HepG2 (cell line): Measurements from ENCODE around the gene TMEM53. TPM values are rescaled to one million over a fixed set of nuclear protein-coding genes. Genes with fewer than 3 reads are reported as not detected.

Source experiments
- AGO2 ChIP-seq: fragments of 200-400 bp; formaldehyde crosslinking; optimal IDR thresholded peaks from 2 replicates; pipeline ENCODE3; 2017; ENCODE audit warnings: mild to moderate bottlenecking, low read depth, low read length, moderate library complexity
- ATF7-NPFF ChIP-seq: sonication (generic); formaldehyde crosslinking; IDR thresholded peaks from 2 replicates; pipeline ENCODE4 v1.8.1; 2023; ENCODE audit warnings: mild to moderate bottlenecking, low read depth, missing genetic modification reagents, moderate library complexity
- ISL2 ChIP-seq: sonication (generic); formaldehyde crosslinking; IDR thresholded peaks from 2 replicates; pipeline ENCODE4 v1.5.0; 2020; ENCODE audit warnings: missing genetic modification reagents
- KDM3A ChIP-seq: IDR thresholded peaks from 2 replicates; pipeline ENCODE4 v1.6.1; 2018; ENCODE audit warnings: low read depth, missing compliant biosample characterization
- NCOA5 ChIP-seq: sonication (generic); formaldehyde crosslinking; IDR thresholded peaks from 2 replicates; pipeline ENCODE4 v1.4.0; 2020; ENCODE audit warnings: missing genetic modification reagents
- POLR2AphosphoS2 ChIP-seq: IDR thresholded peaks from 2 replicates; pipeline ENCODE4 v1.6.1; 2011; ENCODE audit warnings: low read depth, low read length, improper control_type of control experiment
- PPARG ChIP-seq: conservative IDR thresholded peaks from 2 replicates; pipeline ENCODE4 v1.6.1; 2016; ENCODE audit warnings: missing biosample characterization, missing genetic modification reagents
- RARA ChIP-seq: IDR thresholded peaks from 2 replicates; pipeline ENCODE4 v1.6.1; 2016; ENCODE audit warnings: missing genetic modification reagents, missing compliant biosample characterization
- RFXANK ChIP-seq: IDR thresholded peaks from 2 replicates; pipeline ENCODE4 v1.6.1; 2016
- TFDP1 ChIP-seq: IDR thresholded peaks from 2 replicates; pipeline ENCODE4 v1.6.1; 2016; ENCODE audit warnings: missing compliant biosample characterization, missing genetic modification reagents, borderline replicate concordance
- XRCC5 ChIP-seq: fragments of 200-400 bp; formaldehyde crosslinking; optimal IDR thresholded peaks from 2 replicates; pipeline ENCODE3; 2017; ENCODE audit warnings: mild to moderate bottlenecking, low read length
- ZBTB25 ChIP-seq: IDR thresholded peaks from 2 replicates; pipeline ENCODE4 v1.6.1; 2018; ENCODE audit warnings: missing genetic modification reagents
- ZBTB3 ChIP-seq: sonication (generic); formaldehyde crosslinking; IDR thresholded peaks from 2 replicates; pipeline ENCODE4 v1.4.0; 2020; ENCODE audit warnings: low read depth, mild to moderate bottlenecking, moderate library complexity, missing genetic modification reagents, borderline replicate concordance
- ZBTB8A ChIP-seq: sonication (generic); formaldehyde crosslinking; IDR thresholded peaks from 2 replicates; pipeline ENCODE4 v1.4.0; 2020; ENCODE audit warnings: mild to moderate bottlenecking, low read depth, missing genetic modification reagents, borderline replicate concordance
- ZNF354B ChIP-seq: sonication (generic); formaldehyde crosslinking; IDR thresholded peaks from 2 replicates; pipeline ENCODE4 v1.8.0; 2022; ENCODE audit warnings: mild to moderate bottlenecking, missing genetic modification reagents
- ZNF710 ChIP-seq: sonication (generic); formaldehyde crosslinking; IDR thresholded peaks from 2 replicates; pipeline ENCODE4 v1.5.0; 2020; ENCODE audit warnings: mild to moderate bottlenecking, missing genetic modification reagents, borderline replicate concordance
- ZNF746 ChIP-seq: sonication (generic); formaldehyde crosslinking; IDR thresholded peaks from 2 replicates; pipeline ENCODE4 v1.8.0; 2022; ENCODE audit warnings: mild to moderate bottlenecking, missing genetic modification reagents
- ZNF839 ChIP-seq: sonication (generic); formaldehyde crosslinking; IDR thresholded peaks from 2 replicates; pipeline ENCODE4 v1.4.0; 2020; ENCODE audit warnings: missing genetic modification reagents, mild to moderate bottlenecking, borderline replicate concordance
- ZSCAN29 ChIP-seq: sonication (generic); formaldehyde crosslinking; conservative IDR thresholded peaks from 2 replicates; pipeline ENCODE4 v1.4.0; 2020; ENCODE audit warnings: mild to moderate bottlenecking, missing genetic modification reagents
- polyA plus RNA-seq, 8 experiments: library from polyadenylated mRNA; depleted of rRNA in 3 of 8; stranded (reverse) in 7 of 8; unstranded in 1 of 8; fragments of >200 nt; fragmentation: Illumina TruSeq in 4 of 8; extraction: Trizol in 4 of 8; gene quantifications; 2 replicates each; pipeline versions ENCODE4 v1.2.1 to v1.2.3, GENCODE V29; 2011 to 2016; ENCODE audit warnings: low read depth in 4 of 8, missing spikeins in 1 of 8, mixed read lengths in 1 of 8; ENCODE audit not compliant: insufficient read depth in 1 of 8
- total RNA-seq, 5 experiments: library from RNA; depleted of rRNA; stranded (reverse); fragments of >200 nt; fragmentation: Illumina TruSeq; extraction: Trizol; gene quantifications; 2 replicates each; pipeline ENCODE4 v1.2.3, GENCODE V29; 2016; ENCODE audit warnings: low read depth in 1 of 5
- TF ChIP-seq, protein P1 (sequence below): sonication (generic); formaldehyde crosslinking; IDR thresholded peaks from 2 replicates; pipeline ENCODE4 v1.9.0; 2021; ENCODE audit warnings: missing genetic modification reagents, borderline replicate concordance
- TF ChIP-seq, protein P2 (sequence below): sonication (generic); formaldehyde crosslinking; IDR thresholded peaks from 2 replicates; pipeline ENCODE4 v1.5.0; 2020; ENCODE audit warnings: missing genetic modification reagents

TMEM53 gene
- total and polyA plus RNA-seq, 2 of the 13 experiments (the other 11 are each of a cell fraction or from before 2014, with no cell fraction given): 12.6 to 20.2 TPM

GRCh38 chr1:44674113-44675000 lies at the start of gene TMEM53, which contains the start of gene ARMH1 (continued):
- TF ChIP-seq ZNF839 (peak; percentile 73; the same call in 1 of the 2 replicates), RFXANK (CRISPR knock-in tag) (peak; percentile 82; the same call in 1 of the 2 replicates), NCOA5 (CRISPR knock-in tag) (no peak), ZBTB8A (CRISPR knock-in tag) (no peak), RARA (CRISPR knock-in tag) (peak; percentile 35; the same call in 1 of the 2 replicates), ZBTB25 (CRISPR knock-in tag) (no peak), AGO2 (peak; percentile 56), ZNF710 (CRISPR knock-in tag) (peak; percentile 91), ZSCAN29 (peak; percentile 52; the same call in 1 of the 2 replicates), ISL2 (CRISPR knock-in tag) (0 out of 2 replicates have a peak, but pooled peaks have one; percentile 14), XRCC5 (peak; percentile 53), ZNF746 (no peak), KDM3A (CRISPR knock-in tag) (no peak), ZBTB3 (CRISPR knock-in tag) (no peak), ZNF354B (CRISPR knock-in tag) (no peak), ATF7-NPFF (no peak), POLR2AphosphoS2 (no peak), TFDP1 (peak; percentile 38; the same call in 1 of the 2 replicates), PPARG (CRISPR knock-in tag) (peak; percentile 99)
- TF ChIP-seq, protein P1, sequence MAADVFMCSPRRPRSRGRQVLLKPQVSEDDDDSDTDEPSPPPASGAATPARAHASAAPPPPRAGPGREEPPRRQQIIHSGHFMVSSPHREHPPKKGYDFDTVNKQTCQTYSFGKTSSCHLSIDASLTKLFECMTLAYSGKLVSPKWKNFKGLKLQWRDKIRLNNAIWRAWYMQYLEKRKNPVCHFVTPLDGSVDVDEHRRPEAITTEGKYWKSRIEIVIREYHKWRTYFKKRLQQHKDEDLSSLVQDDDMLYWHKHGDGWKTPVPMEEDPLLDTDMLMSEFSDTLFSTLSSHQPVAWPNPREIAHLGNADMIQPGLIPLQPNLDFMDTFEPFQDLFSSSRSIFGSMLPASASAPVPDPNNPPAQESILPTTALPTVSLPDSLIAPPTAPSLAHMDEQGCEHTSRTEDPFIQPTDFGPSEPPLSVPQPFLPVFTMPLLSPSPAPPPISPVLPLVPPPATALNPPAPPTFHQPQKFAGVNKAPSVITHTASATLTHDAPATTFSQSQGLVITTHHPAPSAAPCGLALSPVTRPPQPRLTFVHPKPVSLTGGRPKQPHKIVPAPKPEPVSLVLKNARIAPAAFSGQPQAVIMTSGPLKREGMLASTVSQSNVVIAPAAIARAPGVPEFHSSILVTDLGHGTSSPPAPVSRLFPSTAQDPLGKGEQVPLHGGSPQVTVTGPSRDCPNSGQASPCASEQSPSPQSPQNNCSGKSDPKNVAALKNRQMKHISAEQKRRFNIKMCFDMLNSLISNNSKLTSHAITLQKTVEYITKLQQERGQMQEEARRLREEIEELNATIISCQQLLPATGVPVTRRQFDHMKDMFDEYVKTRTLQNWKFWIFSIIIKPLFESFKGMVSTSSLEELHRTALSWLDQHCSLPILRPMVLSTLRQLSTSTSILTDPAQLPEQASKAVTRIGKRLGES (CRISPR knock-in tag): no peak
- TF ChIP-seq, protein P2, sequence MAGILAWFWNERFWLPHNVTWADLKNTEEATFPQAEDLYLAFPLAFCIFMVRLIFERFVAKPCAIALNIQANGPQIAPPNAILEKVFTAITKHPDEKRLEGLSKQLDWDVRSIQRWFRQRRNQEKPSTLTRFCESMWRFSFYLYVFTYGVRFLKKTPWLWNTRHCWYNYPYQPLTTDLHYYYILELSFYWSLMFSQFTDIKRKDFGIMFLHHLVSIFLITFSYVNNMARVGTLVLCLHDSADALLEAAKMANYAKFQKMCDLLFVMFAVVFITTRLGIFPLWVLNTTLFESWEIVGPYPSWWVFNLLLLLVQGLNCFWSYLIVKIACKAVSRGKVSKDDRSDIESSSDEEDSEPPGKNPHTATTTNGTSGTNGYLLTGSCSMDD (CRISPR knock-in tag): no peak
